ENCODE results near the gene SLC41A2. TPM values are rescaled to one million over a fixed set of nuclear protein-coding genes. Genes with fewer than 3 reads are reported as not detected.

The SLC41A2 gene
- total and polyA plus RNA-seq, 2 donors (not counting 1 experiment from before 2014, with no cell fraction given), result 0.51 to 13.0 TPM

- Histone ChIP-seq H2AFZ (ENCODE audit: insufficient read depth, low read depth, low read length, poor library complexity, severe bottlenecking) (no peak overlapping the region), H3K79me2 (ENCODE audit: control insufficient read depth, insufficient read depth, low read length) (peaks cover 30% of the 10 kb centered on the region), H3K4me2 (replicated peaks; ENCODE audit: low read depth, low read length, poor library complexity, severe bottlenecking) (no peak overlapping the region), H3K27ac (ENCODE audit: low read length in 2 of 2) (no peak overlapping the region), H3K4me3 (ENCODE audit: control extremely low read depth in 1 of 5, extremely low read depth in 1 of 5, insufficient read depth in 1 of 5, low read depth in 2 of 5, low read length in 4 of 5) (no peak overlapping the region), H3K27me3 (replicated peaks in 1 of 4; ENCODE audit: control extremely low read depth in 1 of 4, control insufficient read depth in 3 of 4, insufficient read depth in 4 of 4, low read length in 3 of 4) (no peaks in the 10 kb centered on the region), H4K20me1 (ENCODE audit: control insufficient read depth, insufficient read depth, low read length, poor library complexity, severe bottlenecking) (no peaks in the 10 kb centered on the region), H3K4me1 (ENCODE audit: control insufficient read depth in 2 of 2, insufficient read depth in 2 of 2, low read length in 2 of 2) (peaks cover 10 to 12% of the 10 kb centered on the region in 2 donors), H3K9me3 (ENCODE audit: control extremely low read depth in 1 of 3, control insufficient read depth in 2 of 3, insufficient read depth in 1 of 3, low read length in 2 of 3) (no peaks in the 10 kb centered on the region), H3K9ac (ENCODE audit: low read length) (no peak overlapping the region), H3K36me3 (replicated peaks in 1 of 2; ENCODE audit: control extremely low read depth in 1 of 2, control insufficient read depth in 1 of 2, extremely low read depth in 1 of 2, insufficient read depth in 2 of 2, low read length in 1 of 2) (peaks cover 4 to 40% of the 10 kb centered on the region in 2 experiments)
- H3K4me3 Mint-ChIP-seq, result no peak overlapping the region
- H3K27me3 Mint-ChIP-seq, result no peaks in the 10 kb centered on the region
- no peak for ATAC-seq (ENCODE audit: low read depth)
- H3K27ac Mint-ChIP-seq, result no peak overlapping the region
- POLR2A ChIA-PET, result no interaction called here
- CTCF ChIA-PET, result no interaction called here
- no peak for TF ChIP-seq EZH2 (IDR thresholded peaks at IDR 0.05; ENCODE audit: borderline replicate concordance, insufficient read depth, low read depth, low read length, poor library complexity, severe bottlenecking)
- TF ChIP-seq CTCF (IDR thresholded peaks at IDR 0.05), result no peak
- WGBS (ENCODE audit: insufficient coverage), result 100% methylated on average over 2 of the region's 4 CpGs
- no peak for DNase-seq
- intact Hi-C loops (cut with micrococcal nuclease), result no loop called here
- no peaks in the 10 kb centered on the region for H3K9me3 Mint-ChIP-seq (ENCODE audit: insufficient read depth)
- peaks cover 19% of the 10 kb centered on the region for H3K4me1 Mint-ChIP-seq
Observed at GRCh38 chr12:104990950-104991349, 32.9 kb upstream of the SLC41A2 start.

GRCh38 chr12:104986022-104986941 is 28.2 kb upstream of the SLC41A2 start, which contains the start of gene NOPCHAP1:
Gene NOPCHAP1, plus strand, starts transcription at chr12:104986316. Its CDS starts 37 bp downstream, at chr12:104986353.
- Mint-ChIP-seq H3K4me1 (peaks cover 27% of the 10 kb centered on the region), H3K9me3 (ENCODE audit: insufficient read depth) (no peaks in the 10 kb centered on the region), H3K4me3 (peak within 1 kb of the TSS; percentile 87), H3K27ac (peak within 1 kb of the TSS; percentile 68), H3K27me3 (no peaks in the 10 kb centered on the region)
- H3K36me3 ChIP-seq (replicated peaks in 1 of 2; ENCODE audit: control extremely low read depth in 1 of 2, control insufficient read depth in 1 of 2, extremely low read depth in 1 of 2, insufficient read depth in 2 of 2, low read length in 1 of 2), result peaks cover 0 to 5% of the 10 kb centered on the region in 2 experiments
- H3K4me2 ChIP-seq (replicated peaks; ENCODE audit: low read depth, low read length, poor library complexity, severe bottlenecking), result peak within 1 kb of the TSS; percentile 90
- peaks cover 17 to 18% of the 10 kb centered on the region in 2 donors for H3K4me1 ChIP-seq (ENCODE audit: control insufficient read depth in 2 of 2, insufficient read depth in 2 of 2, low read length in 2 of 2)
- peak within 1 kb of the TSS; percentile 86 for H3K9ac ChIP-seq (ENCODE audit: low read length)
- peak; percentile 86 for DNase-seq
- H3K79me2 ChIP-seq (ENCODE audit: control insufficient read depth, insufficient read depth, low read length), result peaks cover 31% of the 10 kb centered on the region
- peak within 1 kb of the TSS; percentile 57 to 93 (median 78) for H3K4me3 ChIP-seq (ENCODE audit: control extremely low read depth in 1 of 5, extremely low read depth in 1 of 5, insufficient read depth in 1 of 5, low read depth in 2 of 5, low read length in 4 of 5)
- peak within 1 kb of the TSS; percentile 14 to 60 for H3K27ac ChIP-seq (ENCODE audit: low read length in 2 of 2)
- H3K27me3 ChIP-seq (replicated peaks in 1 of 4; ENCODE audit: control extremely low read depth in 1 of 4, control insufficient read depth in 3 of 4, insufficient read depth in 4 of 4, low read length in 3 of 4), result no peaks in the 10 kb centered on the region
- peak within 1 kb of the TSS; percentile 97 for H2AFZ ChIP-seq (ENCODE audit: insufficient read depth, low read depth, low read length, poor library complexity, severe bottlenecking)
- peak; percentile 99 for ATAC-seq (ENCODE audit: low read depth)
- no peaks in the 10 kb centered on the region for H3K9me3 ChIP-seq (ENCODE audit: control extremely low read depth in 1 of 3, control insufficient read depth in 2 of 3, insufficient read depth in 1 of 3, low read length in 2 of 3)
- WGBS (ENCODE audit: insufficient coverage), result under 1% methylated on average over 51 of the region's 59 CpGs
- ChIA-PET POLR2A (interaction anchor here (0.6 to 0.9 kb wide), 2 partner anchors 10 to 587 kb away, joined by 3 read pairs; no protein-coding TSS in a partner anchor), CTCF (interaction anchor here (0.7 to 2.0 kb wide), 3 partner anchors 10 to 605 kb away, joined by 3 to 5 read pairs (median 3); no protein-coding TSS in a partner anchor)
- TF ChIP-seq EZH2 (IDR thresholded peaks at IDR 0.05; ENCODE audit: borderline replicate concordance, insufficient read depth, low read depth, low read length, poor library complexity, severe bottlenecking) (no peak), CTCF (IDR thresholded peaks at IDR 0.05) (no peak)
- intact Hi-C loops (cut with micrococcal nuclease), result loop anchor here (1.0 kb wide), 3 partner anchors 12 to 121 kb away; partner anchors contain the start of genes SLC41A2 and WASHC4
- no peaks in the 10 kb centered on the region for H4K20me1 ChIP-seq (ENCODE audit: control insufficient read depth, insufficient read depth, low read length, poor library complexity, severe bottlenecking)
